ENCODE data around the gene ITGA3. TPM values are rescaled to one million over a fixed set of nuclear protein-coding genes. Genes with fewer than 3 reads are reported as not detected.

Gene ITGA3
- total RNA-seq, 1 experiment from 2014 or later, result 22.5 TPM

DNA sequence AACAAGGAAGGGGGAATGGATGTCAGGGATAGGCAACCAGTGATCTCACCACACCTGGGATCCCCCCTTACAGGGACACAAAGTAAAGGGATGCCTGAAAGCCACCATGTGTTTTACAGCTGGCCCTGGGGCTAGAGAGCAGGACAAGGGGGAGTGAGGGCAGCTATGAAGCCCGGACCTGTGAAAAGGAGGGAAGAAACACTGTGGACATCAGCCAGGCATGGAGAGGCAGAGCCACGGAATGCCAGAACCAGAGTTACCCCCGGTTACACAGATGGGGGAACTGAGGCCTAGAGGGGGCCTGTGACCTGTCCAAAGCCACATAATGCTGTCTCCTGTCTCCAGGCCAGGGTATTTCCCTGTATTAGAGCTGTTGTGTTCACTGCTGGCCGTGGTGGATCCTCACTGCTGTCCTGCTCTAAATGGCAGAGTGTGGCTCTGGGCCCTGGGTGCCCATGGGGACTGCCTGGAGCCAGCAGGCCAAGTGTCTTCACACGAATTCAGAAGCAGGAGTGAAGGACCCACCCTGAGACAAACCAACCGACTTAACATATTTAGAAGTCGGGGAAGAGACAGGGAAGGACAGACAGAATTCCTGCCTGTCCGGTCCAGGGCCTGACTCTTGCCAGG, 29.7 kb upstream of the ITGA3 start:
- no peak overlapping the region for H3K4me2 ChIP-seq (ENCODE audit: insufficient read depth, insufficient read length, low read length)
- H3K4ac ChIP-seq (ENCODE audit: low read depth, low read length), result no peak overlapping the region

More for the DNA sequence above, 29.7 kb upstream of the ITGA3 start:
- H4K91ac ChIP-seq (ENCODE audit: insufficient read length, low read depth, low read length), result no peak overlapping the region
- peaks cover 6% of the 10 kb centered on the region; the same call in 1 of the 2 replicates for H3K4me1 ChIP-seq (ENCODE audit: insufficient read depth, low read length)
- peaks cover 23 to 27% of the 10 kb centered on the region in 2 experiments for H3K4me1 Mint-ChIP-seq
- H2BK120ac ChIP-seq (ENCODE audit: low read depth, low read length, poor library complexity, severe bottlenecking), result no peak overlapping the region
- no peaks in the 10 kb centered on the region for H3K79me1 ChIP-seq (ENCODE audit: insufficient read depth, low read depth, low read length, poor library complexity, severe bottlenecking)
- H2BK12ac ChIP-seq (ENCODE audit: insufficient read length, low read depth, low read length), result no peak overlapping the region
- WGBS (ENCODE audit: extremely low coverage, insufficient read length, low lambda C conversion rate), result no CpG with 5 or more reads among the region's 8 CpGs
- H3K79me2 ChIP-seq (ENCODE audit: insufficient read depth, low read length), result no peaks in the 10 kb centered on the region
- H4K5ac ChIP-seq (ENCODE audit: insufficient read length, low read depth, low read length), result no peak overlapping the region
- H3K9me3 ChIP-seq (ENCODE audit: control insufficient read depth, low read depth, low read length), result no peaks in the 10 kb centered on the region
- H4K20me1 ChIP-seq (ENCODE audit: control insufficient read depth, insufficient read depth, insufficient read length), result no peaks in the 10 kb centered on the region
- H3K27me3 Mint-ChIP-seq (ENCODE audit: low read depth), result peaks cover 15% of the 10 kb centered on the region
- DNase-seq, result no peak
- H2AK5ac ChIP-seq (ENCODE audit: insufficient read length, low read length), result no peak overlapping the region
- no peak overlapping the region for H2AFZ ChIP-seq (ENCODE audit: low read length)
- H2BK15ac ChIP-seq (ENCODE audit: low read depth, low read length), result no peak overlapping the region
- H3K14ac ChIP-seq (ENCODE audit: insufficient read depth, low read length), result no peak overlapping the region
- no peaks in the 10 kb centered on the region for H3K9me3 Mint-ChIP-seq
- H3K23ac ChIP-seq (ENCODE audit: insufficient read length, low read depth, low read length), result no peak overlapping the region
- H2BK20ac ChIP-seq (ENCODE audit: low read depth, low read length, poor library complexity, severe bottlenecking), result no peak overlapping the region
- no peak overlapping the region for H3K18ac ChIP-seq (ENCODE audit: insufficient read length, low read depth, low read length)
- no peaks in the 10 kb centered on the region for H3K36me3 Mint-ChIP-seq (ENCODE audit: insufficient read depth in 1 of 3, low read depth in 3 of 3)
- H3K4me3 Mint-ChIP-seq, result peak overlapping the region in 1 of 2 experiments; percentile 4; a peak in 1 of 5 replicates
- no peaks in the 10 kb centered on the region for H3K23me2 ChIP-seq (ENCODE audit: insufficient read length, low read depth, low read length, poor library complexity, severe bottlenecking)
- no peaks in the 10 kb centered on the region for H3K27me3 ChIP-seq (ENCODE audit: insufficient read depth, low read length)
- H4K8ac ChIP-seq (replicated peaks; ENCODE audit: insufficient read length, low read depth, low read length), result no peak overlapping the region
- no peak overlapping the region for H3K9ac ChIP-seq (ENCODE audit: extremely low read depth, insufficient read length, low read length)
- peak overlapping the region in 1 of 3 experiments; percentile 90; a peak in 1 of 7 replicates for H3K27ac Mint-ChIP-seq
- H3K27ac ChIP-seq (ENCODE audit: insufficient read length, low read depth, low read length), result no peak overlapping the region
- H2BK5ac ChIP-seq (ENCODE audit: insufficient read length, low read length), result no peak overlapping the region
- H3T11ph ChIP-seq (ENCODE audit: low read length), result no peak overlapping the region
- TF ChIP-seq, protein P1, sequence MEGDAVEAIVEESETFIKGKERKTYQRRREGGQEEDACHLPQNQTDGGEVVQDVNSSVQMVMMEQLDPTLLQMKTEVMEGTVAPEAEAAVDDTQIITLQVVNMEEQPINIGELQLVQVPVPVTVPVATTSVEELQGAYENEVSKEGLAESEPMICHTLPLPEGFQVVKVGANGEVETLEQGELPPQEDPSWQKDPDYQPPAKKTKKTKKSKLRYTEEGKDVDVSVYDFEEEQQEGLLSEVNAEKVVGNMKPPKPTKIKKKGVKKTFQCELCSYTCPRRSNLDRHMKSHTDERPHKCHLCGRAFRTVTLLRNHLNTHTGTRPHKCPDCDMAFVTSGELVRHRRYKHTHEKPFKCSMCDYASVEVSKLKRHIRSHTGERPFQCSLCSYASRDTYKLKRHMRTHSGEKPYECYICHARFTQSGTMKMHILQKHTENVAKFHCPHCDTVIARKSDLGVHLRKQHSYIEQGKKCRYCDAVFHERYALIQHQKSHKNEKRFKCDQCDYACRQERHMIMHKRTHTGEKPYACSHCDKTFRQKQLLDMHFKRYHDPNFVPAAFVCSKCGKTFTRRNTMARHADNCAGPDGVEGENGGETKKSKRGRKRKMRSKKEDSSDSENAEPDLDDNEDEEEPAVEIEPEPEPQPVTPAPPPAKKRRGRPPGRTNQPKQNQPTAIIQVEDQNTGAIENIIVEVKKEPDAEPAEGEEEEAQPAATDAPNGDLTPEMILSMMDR (conservative IDR thresholded peaks at IDR 0.05), result no peak
- H3K56ac ChIP-seq (ENCODE audit: insufficient read length, low read depth, low read length), result no peak overlapping the region
